HEK293T (cell line): ENCODE data around the gene RGS14.

Source experiments
- ARNT ChIP-seq: fragments of 450-650 bp; IDR thresholded peaks from 2 replicates; pipeline ENCODE4 v1.6.1; 2017; ENCODE audit warnings: mild to moderate bottlenecking
- BHLHE40 ChIP-seq: fragments of 450-650 bp; IDR thresholded peaks from 2 replicates; pipeline ENCODE4 v1.6.1; 2016; ENCODE audit warnings: mild to moderate bottlenecking, moderate library complexity, borderline replicate concordance
- ELF4 ChIP-seq: fragments of 450-650 bp; IDR thresholded peaks from 2 replicates; pipeline ENCODE4 v1.6.1; 2017; ENCODE audit warnings: antibody characterized with exemption
- FOXK2 ChIP-seq: fragments of 450-650 bp; IDR thresholded peaks from 2 replicates; pipeline ENCODE4 v1.6.1; 2016; ENCODE audit warnings: mild to moderate bottlenecking
- SUZ12 ChIP-seq: fragments of 450-650 bp; IDR thresholded peaks from 2 replicates; pipeline ENCODE4 v1.6.1; 2016; ENCODE audit warnings: mild to moderate bottlenecking

DNA sequence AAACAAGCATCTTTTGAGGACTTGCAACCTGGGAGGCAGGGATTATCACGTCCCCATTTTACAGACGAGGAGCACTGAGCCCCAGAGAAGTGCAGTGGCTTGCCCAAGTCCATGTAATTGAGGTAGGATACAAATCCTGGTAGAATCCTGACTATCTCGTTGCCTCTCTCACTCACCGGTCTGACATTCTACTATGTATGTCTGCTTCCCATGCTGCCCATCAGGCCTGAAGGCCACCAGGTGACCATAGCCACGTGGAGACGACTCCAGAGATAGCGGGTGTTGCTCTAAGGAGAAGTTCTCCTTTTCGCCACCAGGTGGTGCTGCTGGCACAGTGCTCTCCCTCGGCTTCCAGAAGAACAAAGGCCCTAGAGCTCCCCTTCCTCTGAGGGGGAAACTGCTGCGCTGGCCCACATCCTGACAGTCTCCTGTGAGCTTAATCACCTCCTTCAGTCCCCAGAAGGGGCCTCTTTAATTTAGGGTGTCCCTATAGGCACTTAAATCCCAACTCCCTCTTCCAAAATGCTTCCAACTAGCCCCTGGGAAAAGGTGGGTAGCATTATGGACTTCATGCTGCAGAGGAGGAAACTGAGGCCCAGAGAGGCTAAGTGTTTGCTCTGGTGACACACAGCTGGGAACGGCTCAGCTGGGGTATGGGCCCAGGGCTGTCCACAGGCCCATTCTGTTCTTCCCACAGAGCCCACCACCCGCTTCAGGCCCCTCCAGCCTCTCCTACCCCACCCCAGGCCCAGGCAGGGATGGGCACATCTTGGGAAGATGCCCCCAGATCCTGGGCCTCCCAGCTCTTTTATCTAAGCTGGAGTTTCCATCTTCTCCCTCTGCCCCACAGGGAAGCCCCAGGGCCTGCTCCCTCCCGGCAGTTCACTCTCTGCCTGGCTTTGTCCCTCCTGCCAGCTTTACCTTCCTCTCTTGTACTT is 32.9 kb downstream of the RGS14 start:
- 0 out of 2 replicates have a peak, but pooled peaks have one; percentile 30 for TF ChIP-seq ARNT
- no peak for TF ChIP-seq SUZ12
- no peak for TF ChIP-seq BHLHE40
- no peak for TF ChIP-seq FOXK2
- no peak for TF ChIP-seq ELF4
